ENCODE results near the gene SLC5A11. TPM values are rescaled to one million over a fixed set of nuclear protein-coding genes. Genes with fewer than 3 reads are reported as not detected.

Gene SLC5A11
- total and polyA plus RNA-seq, 2 of the 13 experiments (the other 11 are each of a cell fraction or from before 2014, with no cell fraction given), result 1.2 to 3.3 TPM

- TF ChIP-seq ZNF44 (CRISPR knock-in tag; IDR thresholded peaks at IDR 0.05) (peak; percentile 91), BHLHE40 (IDR thresholded peaks at IDR 0.05; ENCODE audit: low read length) (no peak), POLR2AphosphoS5 (IDR thresholded peaks at IDR 0.05; ENCODE audit: low read depth, low read length) (no peak), ZSCAN20 (CRISPR knock-in tag; IDR thresholded peaks at IDR 0.05; ENCODE audit: borderline replicate concordance) (peak; percentile 86; the same call in 1 of the 2 replicates), ZFP37 (CRISPR knock-in tag; IDR thresholded peaks at IDR 0.05; ENCODE audit: borderline replicate concordance) (peak; percentile 97; the same call in 1 of the 2 replicates), SKI (IDR thresholded peaks at IDR 0.05; ENCODE audit: partially characterized antibody) (no peak), ZNF670 (CRISPR knock-in tag; IDR thresholded peaks at IDR 0.05; ENCODE audit: borderline replicate concordance) (peak; percentile 71; the same call in 1 of the 2 replicates), NCOA1 (CRISPR knock-in tag; IDR thresholded peaks at IDR 0.05) (no peak), ZNF513 (CRISPR knock-in tag; conservative IDR thresholded peaks at IDR 0.05) (no peak), ZNF318 (CRISPR knock-in tag; IDR thresholded peaks at IDR 0.05) (0 out of 2 replicates have a peak, but pooled peaks have one; percentile 51), ZNF558 (CRISPR knock-in tag; IDR thresholded peaks at IDR 0.05; ENCODE audit: borderline replicate concordance) (peak; percentile 97; the same call in 1 of the 2 replicates)
- TF ChIP-seq, protein P1, sequence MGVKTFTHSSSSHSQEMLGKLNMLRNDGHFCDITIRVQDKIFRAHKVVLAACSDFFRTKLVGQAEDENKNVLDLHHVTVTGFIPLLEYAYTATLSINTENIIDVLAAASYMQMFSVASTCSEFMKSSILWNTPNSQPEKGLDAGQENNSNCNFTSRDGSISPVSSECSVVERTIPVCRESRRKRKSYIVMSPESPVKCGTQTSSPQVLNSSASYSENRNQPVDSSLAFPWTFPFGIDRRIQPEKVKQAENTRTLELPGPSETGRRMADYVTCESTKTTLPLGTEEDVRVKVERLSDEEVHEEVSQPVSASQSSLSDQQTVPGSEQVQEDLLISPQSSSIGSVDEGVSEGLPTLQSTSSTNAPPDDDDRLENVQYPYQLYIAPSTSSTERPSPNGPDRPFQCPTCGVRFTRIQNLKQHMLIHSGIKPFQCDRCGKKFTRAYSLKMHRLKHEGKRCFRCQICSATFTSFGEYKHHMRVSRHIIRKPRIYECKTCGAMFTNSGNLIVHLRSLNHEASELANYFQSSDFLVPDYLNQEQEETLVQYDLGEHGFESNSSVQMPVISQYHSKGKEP (CRISPR knock-in tag; IDR thresholded peaks at IDR 0.05), result peak; percentile 99
- TF ChIP-seq, protein P2, sequence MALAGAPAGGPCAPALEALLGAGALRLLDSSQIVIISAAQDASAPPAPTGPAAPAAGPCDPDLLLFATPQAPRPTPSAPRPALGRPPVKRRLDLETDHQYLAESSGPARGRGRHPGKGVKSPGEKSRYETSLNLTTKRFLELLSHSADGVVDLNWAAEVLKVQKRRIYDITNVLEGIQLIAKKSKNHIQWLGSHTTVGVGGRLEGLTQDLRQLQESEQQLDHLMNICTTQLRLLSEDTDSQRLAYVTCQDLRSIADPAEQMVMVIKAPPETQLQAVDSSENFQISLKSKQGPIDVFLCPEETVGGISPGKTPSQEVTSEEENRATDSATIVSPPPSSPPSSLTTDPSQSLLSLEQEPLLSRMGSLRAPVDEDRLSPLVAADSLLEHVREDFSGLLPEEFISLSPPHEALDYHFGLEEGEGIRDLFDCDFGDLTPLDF (CRISPR knock-in tag; IDR thresholded peaks at IDR 0.05), result peak; percentile 72; the same call in 1 of the 2 replicates
These were observed 12.7 kb downstream of the SLC5A11 start (continued) for GRCh38 chr16:24858219-24859041.

Measured in HepG2 (cell line).